ENCODE measurements around the gene TPPP.
"Not testable (repeated sequence)": the region's sequence is repeated elsewhere in the genome, so short reads cannot be mapped to it uniquely, and the experiment has no call there.

The TPPP gene

GRCh38 chr5:693271-694041, at the start of gene TPPP:
TPPP (minus strand) TSS chr5:693352; CDS start chr5:678060, 15,292 bp downstream.
- DNase-seq (ENCODE audit: low read depth in 3 of 3) = peak; percentile 62 to 80 (median 79)

- DNase-seq (ENCODE audit: low read depth in 3 of 3) = not testable (repeated sequence)
These were observed 49.1 kb upstream of the TPPP start for GRCh38 chr5:742276-742675.

GRCh38 chr5:734145-734544, 41.0 kb upstream of the TPPP start:
- DNase-seq (ENCODE audit: low read depth in 3 of 3) = not testable (repeated sequence)

GRCh38 chr5:732754-733454, 39.8 kb upstream of the TPPP start:
- DNase-seq (ENCODE audit: low read depth in 3 of 3) = not testable (repeated sequence)

- not testable (repeated sequence) for DNase-seq (ENCODE audit: low read depth in 3 of 3)
These were observed 36.1 kb upstream of the TPPP start for GRCh38 chr5:729225-729624.

- not testable (repeated sequence) for DNase-seq (ENCODE audit: low read depth in 3 of 3)
These were observed 33.9 kb upstream of the TPPP start for GRCh38 chr5:727087-727486.

GRCh38 chr5:723865-724264, 30.7 kb upstream of the TPPP start:
- DNase-seq (ENCODE audit: low read depth in 3 of 3) = not testable (repeated sequence)

- not testable (repeated sequence) for DNase-seq (ENCODE audit: low read depth in 3 of 3)
These were observed 30.2 kb upstream of the TPPP start for GRCh38 chr5:723309-723708.

- DNase-seq (ENCODE audit: low read depth in 3 of 3) = not testable (repeated sequence)
These were observed 26.2 kb upstream of the TPPP start for GRCh38 chr5:719379-719778.

- DNase-seq (ENCODE audit: low read depth in 3 of 3) = no peak
These were observed 24.0 kb upstream of the TPPP start for GRCh38 chr5:717143-717542.

GRCh38 chr5:716740-717139, 23.6 kb upstream of the TPPP start:
- not testable (repeated sequence) for DNase-seq (ENCODE audit: low read depth in 3 of 3)

- DNase-seq (ENCODE audit: low read depth in 3 of 3) = not testable (repeated sequence)
These were observed 22.5 kb upstream of the TPPP start for GRCh38 chr5:715636-716035.

GRCh38 chr5:714215-715118, 21.3 kb upstream of the TPPP start:
- not testable (repeated sequence) for DNase-seq (ENCODE audit: low read depth in 3 of 3)

- not testable (repeated sequence) for DNase-seq (ENCODE audit: low read depth in 3 of 3)
These were observed 20.5 kb upstream of the TPPP start for GRCh38 chr5:713686-714085.

GRCh38 chr5:708848-709517, 15.8 kb upstream of the TPPP start:
- not testable (repeated sequence) for DNase-seq (ENCODE audit: low read depth in 3 of 3)

GRCh38 chr5:708374-708773, 15.2 kb upstream of the TPPP start:
- not testable (repeated sequence) for DNase-seq (ENCODE audit: low read depth in 3 of 3)

- not testable (repeated sequence) for DNase-seq (ENCODE audit: low read depth in 3 of 3)
These were observed 13.0 kb upstream of the TPPP start for GRCh38 chr5:706127-706526.

GRCh38 chr5:696753-697702, 3.9 kb upstream of the TPPP start:
- DNase-seq (ENCODE audit: low read depth in 3 of 3) = not testable (repeated sequence)

GRCh38 chr5:696191-696590, 3.0 kb upstream of the TPPP start:
- DNase-seq (ENCODE audit: low read depth in 3 of 3) = not testable (repeated sequence)

- not testable (repeated sequence) for DNase-seq (ENCODE audit: low read depth in 3 of 3)
These were observed 2.3 kb upstream of the TPPP start for GRCh38 chr5:695475-695874.

All from stimulated activated CD4-positive, alpha-beta T cell treated with anti-CD3 and anti-CD28 coated beads, TNF-alpha, amount 100 ng/mL, for 4 hours (primary cell).